NCI-H1694 treated with DMSO at 0.1 percent for 48 hours (cell line): ENCODE data around the gene ANO1.
"Not testable (repeated sequence)": the region's sequence is repeated elsewhere in the genome, so short reads cannot be mapped to it uniquely, and the experiment has no call there.

ENCODE experiments used
- DNase-seq: peaks from one replicate; lab custom pipeline; 2025; lab: John Stamatoyannopoulos, UW

Gene ANO1

GRCh38 chr11:70210051-70210501 lies 132.0 kb downstream of the ANO1 start:
- no peak for DNase-seq

GRCh38 chr11:70210530-70210929 lies 132.4 kb downstream of the ANO1 start:
- DNase-seq = no peak

DNA sequence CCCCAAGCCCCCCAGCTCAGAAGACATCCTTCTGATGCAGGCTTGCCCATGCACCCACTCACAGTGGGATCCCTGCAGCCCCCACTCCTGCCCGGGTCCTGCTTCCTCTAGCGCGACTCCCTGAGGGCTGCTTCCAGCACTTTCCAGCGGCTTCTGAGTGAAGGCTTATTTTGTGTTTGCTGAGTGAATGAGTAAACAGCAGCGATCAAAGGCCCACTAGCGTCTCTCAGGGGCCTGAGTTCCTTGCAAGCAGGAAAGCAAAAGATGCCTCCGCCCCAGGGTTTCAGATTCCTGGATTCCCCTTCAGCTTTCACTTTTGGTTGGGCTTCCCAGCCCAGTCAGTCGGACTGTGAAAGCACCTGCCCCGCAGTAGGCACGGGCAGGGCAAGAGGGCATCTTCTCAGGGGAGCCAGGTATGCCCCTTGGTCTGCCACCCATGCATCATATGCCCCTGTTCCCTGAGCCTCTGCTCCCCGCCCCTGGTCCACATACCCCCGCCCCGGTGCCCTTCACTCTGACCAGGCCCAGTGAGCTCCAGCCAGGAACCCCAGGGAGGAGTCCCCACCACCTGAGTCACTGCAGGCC lies 134.2 kb downstream of the ANO1 start:
- DNase-seq = no peak

DNA sequence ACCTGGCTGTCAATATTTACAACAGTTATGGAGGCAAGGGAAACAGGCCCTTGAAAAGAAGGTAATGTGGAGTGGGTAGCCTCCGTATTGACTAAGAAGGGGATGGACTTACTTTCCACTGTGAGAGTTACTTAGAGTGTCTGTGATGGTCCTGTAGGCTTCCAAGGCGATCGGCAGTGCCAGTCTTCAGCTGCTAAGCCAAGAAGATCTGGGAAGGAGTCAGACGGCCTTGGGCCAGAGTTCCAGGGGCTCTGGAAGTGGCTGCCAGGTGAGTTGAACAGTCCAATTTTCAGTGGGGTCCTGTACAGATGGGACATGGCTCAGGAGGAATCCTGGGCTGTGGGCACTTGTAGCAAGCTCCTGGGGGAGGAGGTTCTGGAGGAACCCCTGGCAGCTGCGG lies 139.3 kb downstream of the ANO1 start:
- not testable (repeated sequence) for DNase-seq

GRCh38 chr11:70218076-70218475 lies 140.0 kb downstream of the ANO1 start:
- not testable (repeated sequence) for DNase-seq

DNA sequence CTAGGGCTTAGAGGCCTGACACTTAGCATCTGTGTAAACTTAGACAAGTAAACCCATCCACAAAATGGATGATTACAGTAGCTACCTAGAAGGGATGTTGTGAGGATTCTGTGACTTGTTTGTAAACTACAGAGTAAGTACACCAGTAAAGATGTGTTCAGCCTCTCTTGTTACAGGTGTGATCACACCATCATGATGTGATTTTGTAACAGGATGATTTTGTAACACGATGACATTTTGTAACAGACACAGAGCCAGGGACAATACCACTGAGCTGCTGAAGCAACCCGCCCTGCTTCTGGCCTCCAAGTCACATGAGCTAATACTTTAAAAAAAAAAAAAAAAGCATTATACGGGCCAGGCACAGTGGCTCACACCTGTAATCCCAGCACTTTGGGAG lies 142.0 kb downstream of the ANO1 start:
- DNase-seq = no peak

DNA sequence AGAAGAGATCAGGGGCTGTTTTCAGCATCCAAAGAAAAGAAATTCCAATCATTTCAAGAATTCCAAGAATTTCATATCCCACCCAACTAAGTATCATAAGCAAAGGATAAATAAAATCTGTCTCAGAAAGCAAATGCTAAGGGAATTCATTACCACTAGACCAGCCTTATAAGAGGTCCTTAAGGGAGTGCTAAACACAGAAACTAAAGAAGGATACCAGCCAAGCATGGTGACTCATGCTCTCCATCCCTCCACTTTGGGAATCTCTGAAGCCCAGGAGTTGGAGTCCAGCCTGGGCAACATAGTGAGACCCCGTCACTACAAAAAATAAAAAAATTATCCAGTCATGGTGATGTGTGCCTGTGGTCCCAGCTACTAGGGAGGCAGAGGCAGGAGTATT lies 142.8 kb downstream of the ANO1 start:
- no peak for DNase-seq

- no peak for DNase-seq
These were observed 147.6 kb downstream of the ANO1 start for GRCh38 chr11:70225681-70226177.

- no peak for DNase-seq
These were observed 148.1 kb downstream of the ANO1 start for GRCh38 chr11:70226183-70226582.

- DNase-seq = no peak
These were observed 148.8 kb downstream of the ANO1 start for GRCh38 chr11:70226967-70227366.

DNA sequence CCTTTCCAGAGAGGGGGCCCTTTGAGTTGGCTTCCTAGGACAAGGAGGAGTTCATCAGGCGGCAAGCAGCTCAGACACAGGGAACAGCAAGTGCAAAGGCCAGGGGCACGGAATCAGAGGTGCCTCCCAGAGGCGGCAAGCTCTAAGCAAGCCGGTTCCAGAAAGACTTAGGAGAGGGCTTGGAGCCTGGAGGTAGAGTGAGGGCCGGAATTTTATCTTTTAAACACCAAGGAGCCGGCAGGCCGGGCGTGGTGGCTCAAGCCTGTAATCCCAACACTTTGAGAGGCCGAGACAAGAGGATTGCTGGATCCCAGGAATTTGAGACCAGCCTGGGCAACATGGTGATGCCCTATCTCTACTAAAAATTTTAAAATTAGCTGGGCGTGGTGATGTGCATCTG lies 151.6 kb downstream of the ANO1 start:
- DNase-seq = no peak

GRCh38 chr11:70230151-70230839 lies 152.2 kb downstream of the ANO1 start:
- no peak for DNase-seq

- no peak for DNase-seq
These were observed 153.0 kb downstream of the ANO1 start for GRCh38 chr11:70230840-70231710.

- no peak for DNase-seq
These were observed 154.9 kb downstream of the ANO1 start for GRCh38 chr11:70233034-70233433.

- no peak for DNase-seq
These were observed 155.4 kb downstream of the ANO1 start for GRCh38 chr11:70233511-70233934.

- DNase-seq = no peak
These were observed 155.8 kb downstream of the ANO1 start for GRCh38 chr11:70233962-70234361.
